GM12873 (cell line): Measurements from ENCODE around the gene MYH10.

Experiments used
- CTCF ChIP-seq: IDR thresholded peaks from 2 replicates; pipeline ENCODE4 v1.5.1; 2012; ENCODE audit warnings: low read depth, mild to moderate bottlenecking, moderate library complexity, low read length, control low read depth; ENCODE audit not compliant: insufficient read depth; ENCODE audit errors: missing control alignments

MYH10 gene

DNA sequence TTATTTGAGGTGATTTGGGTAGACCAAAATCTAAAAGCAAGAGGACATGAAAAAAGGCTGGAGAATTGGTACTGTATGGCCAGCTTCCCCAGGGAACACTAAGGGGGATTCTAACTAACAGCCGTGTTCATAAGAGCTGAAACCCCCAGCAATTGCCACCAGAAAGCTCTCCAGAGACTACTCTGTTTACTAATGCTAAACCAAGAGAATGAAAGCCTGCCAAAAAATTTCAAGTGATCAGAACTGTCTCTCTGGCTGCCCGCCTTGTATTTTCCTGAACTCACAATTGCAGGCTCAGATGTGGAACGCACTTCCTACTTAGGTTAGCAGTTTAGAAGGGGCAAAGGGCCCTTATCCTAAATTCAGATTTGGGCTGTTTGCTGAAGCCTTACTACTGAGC lies 24.1 kb downstream of the MYH10 start:
- no peak for TF ChIP-seq CTCF

- TF ChIP-seq CTCF = no peak
Observed at GRCh38 chr17:8602679-8603078, 27.8 kb downstream of the MYH10 start.

GRCh38 chr17:8599351-8600011 lies 31.0 kb downstream of the MYH10 start:
- no peak for TF ChIP-seq CTCF

DNA sequence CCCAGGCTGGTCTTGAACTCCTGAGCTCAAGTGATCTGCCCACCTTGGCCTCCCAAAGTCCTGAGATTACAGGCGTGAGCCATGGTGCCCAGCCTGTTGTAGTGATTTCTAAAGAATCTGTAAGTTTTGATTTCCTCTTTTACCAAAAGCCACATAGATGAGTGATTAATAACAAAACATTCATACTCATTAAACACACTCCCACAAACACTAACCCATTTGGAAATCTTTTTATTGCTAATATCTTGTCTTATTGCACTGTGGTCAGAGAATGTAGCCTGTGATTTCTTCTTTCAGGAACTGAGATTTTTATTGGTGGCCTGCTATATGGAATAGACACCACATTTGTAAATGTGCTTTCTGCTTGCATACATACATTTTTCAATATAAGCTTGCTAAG lies 31.6 kb downstream of the MYH10 start:
- TF ChIP-seq CTCF = no peak

DNA sequence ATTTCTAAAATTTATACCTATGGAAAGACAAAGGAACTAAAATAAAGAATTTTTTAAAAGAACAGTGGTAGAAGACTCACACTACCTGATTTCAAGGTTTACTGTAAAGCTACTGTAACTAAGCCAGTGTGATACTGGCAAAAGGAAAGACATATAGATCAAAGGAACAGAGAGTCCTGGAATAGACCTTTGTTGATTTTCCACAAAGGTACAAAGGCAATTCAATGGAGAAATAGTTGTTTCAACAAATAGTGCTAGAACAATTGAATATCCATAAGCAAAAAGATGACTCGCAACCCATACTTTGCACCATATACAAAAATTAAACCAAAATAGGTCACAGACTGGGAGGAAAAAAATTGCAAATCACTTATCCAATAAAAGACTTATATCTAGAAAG lies 36.7 kb downstream of the MYH10 start:
- no peak for TF ChIP-seq CTCF

DNA sequence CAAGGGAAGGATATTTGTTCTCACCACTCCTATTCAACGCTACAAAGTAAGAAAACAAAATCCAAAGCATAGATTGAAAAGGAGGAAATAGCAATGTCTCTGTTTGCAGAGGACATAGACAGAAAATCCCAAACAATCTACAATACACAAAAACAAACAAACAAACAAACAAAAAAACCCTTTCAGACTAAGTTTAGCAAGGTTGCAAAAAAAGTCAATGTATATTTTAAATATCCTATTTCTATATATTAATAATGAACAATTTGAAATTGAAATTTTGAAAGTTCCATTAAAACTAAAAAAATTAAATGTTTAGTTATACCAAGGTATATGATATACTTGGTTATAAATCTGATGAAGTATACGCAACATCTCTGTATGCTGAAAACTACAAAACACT lies 37.2 kb downstream of the MYH10 start:
- no peak for TF ChIP-seq CTCF

GRCh38 chr17:8588877-8589554 lies 41.5 kb downstream of the MYH10 start:
- no peak for TF ChIP-seq CTCF
